Left kidney (tissue), 2 donors: ENCODE measurements around the gene FABP3. TPM values are rescaled to one million over a fixed set of nuclear protein-coding genes. Genes with fewer than 3 reads are reported as not detected.

Source experiments
- DNase-seq: peaks from one replicate; pipeline ENCODE4 v3.0.0-alpha.2; 2013
- polyA plus RNA-seq: library from polyadenylated mRNA; unstranded; fragments of 120-200 nt; gene quantifications from one replicate; pipeline ENCODE4 v1.2.1, GENCODE V29; 2013; ENCODE audit not compliant: insufficient read length

FABP3 gene
- polyA plus RNA-seq, 1 donor: 79.3 TPM

GRCh38 chr1:31318146-31318545 is 54.7 kb downstream of the FABP3 start:
- DNase-seq: no peak

- no peak for DNase-seq
These were observed 57.0 kb downstream of the FABP3 start for GRCh38 chr1:31315902-31316301.

Other genes with a start within 250 kb of the FABP3 start
- 3.4 TPM for gene NKAIN1, start 133.2 kb downstream of the FABP3 start, polyA plus RNA-seq
- 82.5 TPM for gene SNRNP40, start 76.3 kb downstream of the FABP3 start, polyA plus RNA-seq
- gene ZCCHC17, start 76.0 kb downstream of the FABP3 start, polyA plus RNA-seq: 53.9 TPM
- gene SERINC2, start 40.1 kb upstream of the FABP3 start, polyA plus RNA-seq: 40.9 TPM
- 31.0 TPM for gene TINAGL1, start 203.4 kb upstream of the FABP3 start, polyA plus RNA-seq
- gene HCRTR1, start 244.6 kb upstream of the FABP3 start, polyA plus RNA-seq: 0.13 TPM